ENCODE results near the gene MYL10. TPM values are rescaled to one million over a fixed set of nuclear protein-coding genes. Genes with fewer than 3 reads are reported as not detected.

Gene MYL10
- total RNA-seq, 1 donor from 2014 or later, result not detected

GRCh38 chr7:101588131-101588935 is 40.8 kb downstream of the MYL10 start:
- intact Hi-C loops (cut with micrococcal nuclease), result no loop called here
- no peak for DNase-seq
- no peak for ATAC-seq

GRCh38 chr7:101586906-101587677 is 42.0 kb downstream of the MYL10 start:
- ATAC-seq (no peak), DNase-seq (no peak)
- intact Hi-C loops (cut with micrococcal nuclease), result no loop called here

- ATAC-seq (no peak), DNase-seq (no peak)
- intact Hi-C loops (cut with micrococcal nuclease), result no loop called here
Measured at GRCh38 chr7:101586078-101586905, 42.8 kb downstream of the MYL10 start.

- ATAC-seq (no peak), DNase-seq (no peak)
- intact Hi-C loops (cut with micrococcal nuclease), result no loop called here
Measured at GRCh38 chr7:101582971-101583370, 46.1 kb downstream of the MYL10 start.

GRCh38 chr7:101581891-101582290 is 47.2 kb downstream of the MYL10 start:
- DNase-seq, result no peak
- ATAC-seq, result no peak

GRCh38 chr7:101580596-101580995 is 48.5 kb downstream of the MYL10 start:
- intact Hi-C loops (cut with micrococcal nuclease), result no loop called here
- ATAC-seq, result no peak
- no peak for DNase-seq

More at GRCh38 chr7:101581891-101582290, 47.2 kb downstream of the MYL10 start:
- intact Hi-C loops (cut with micrococcal nuclease), result no loop called here

- ATAC-seq (no peak), DNase-seq (no peak)
- intact Hi-C loops (cut with micrococcal nuclease), result no loop called here
Measured at GRCh38 chr7:101578552-101578951, 50.5 kb downstream of the MYL10 start.

- ATAC-seq, result no peak
- DNase-seq, result no peak
- intact Hi-C loops (cut with micrococcal nuclease), result no loop called here
Measured at GRCh38 chr7:101576998-101577397, 52.1 kb downstream of the MYL10 start.

- intact Hi-C loops (cut with micrococcal nuclease), result no loop called here
- no peak for DNase-seq
- no peak for ATAC-seq
Measured at GRCh38 chr7:101575721-101576120, 53.4 kb downstream of the MYL10 start.

GRCh38 chr7:101575168-101575567 is 53.9 kb downstream of the MYL10 start:
- ATAC-seq (no peak), DNase-seq (no peak)
- intact Hi-C loops (cut with micrococcal nuclease), result no loop called here

GRCh38 chr7:101572156-101572555 is 56.9 kb downstream of the MYL10 start:
- intact Hi-C loops (cut with micrococcal nuclease), result no loop called here
- ATAC-seq, result no peak
- no peak for DNase-seq

- intact Hi-C loops (cut with micrococcal nuclease), result no loop called here
- DNase-seq, result no peak
- no peak for ATAC-seq
Measured at GRCh38 chr7:101567230-101567629, 61.9 kb downstream of the MYL10 start.

- ATAC-seq (no peak), DNase-seq (no peak)
- intact Hi-C loops (cut with micrococcal nuclease), result no loop called here
Measured at GRCh38 chr7:101565601-101566209, 63.4 kb downstream of the MYL10 start.

GRCh38 chr7:101564778-101565211 is 64.3 kb downstream of the MYL10 start:
- intact Hi-C loops (cut with micrococcal nuclease), result no loop called here
- ATAC-seq (no peak), DNase-seq (no peak)

GRCh38 chr7:101563943-101564777 is 64.9 kb downstream of the MYL10 start:
- intact Hi-C loops (cut with micrococcal nuclease), result no loop called here
- ATAC-seq (no peak), DNase-seq (no peak)
